Activated T-helper 9 cell treated with anti-CD3 and anti-CD28 coated beads, Interleukin-2, amount 50 U/mL, for 16 hours (primary cell): ENCODE data around the gene INO80E.

Experiments used
- DNase-seq: peaks from one replicate; pipeline ENCODE4 v3.0.0-alpha.2; 2020; ENCODE audit warnings: low read depth

Gene INO80E

DNA sequence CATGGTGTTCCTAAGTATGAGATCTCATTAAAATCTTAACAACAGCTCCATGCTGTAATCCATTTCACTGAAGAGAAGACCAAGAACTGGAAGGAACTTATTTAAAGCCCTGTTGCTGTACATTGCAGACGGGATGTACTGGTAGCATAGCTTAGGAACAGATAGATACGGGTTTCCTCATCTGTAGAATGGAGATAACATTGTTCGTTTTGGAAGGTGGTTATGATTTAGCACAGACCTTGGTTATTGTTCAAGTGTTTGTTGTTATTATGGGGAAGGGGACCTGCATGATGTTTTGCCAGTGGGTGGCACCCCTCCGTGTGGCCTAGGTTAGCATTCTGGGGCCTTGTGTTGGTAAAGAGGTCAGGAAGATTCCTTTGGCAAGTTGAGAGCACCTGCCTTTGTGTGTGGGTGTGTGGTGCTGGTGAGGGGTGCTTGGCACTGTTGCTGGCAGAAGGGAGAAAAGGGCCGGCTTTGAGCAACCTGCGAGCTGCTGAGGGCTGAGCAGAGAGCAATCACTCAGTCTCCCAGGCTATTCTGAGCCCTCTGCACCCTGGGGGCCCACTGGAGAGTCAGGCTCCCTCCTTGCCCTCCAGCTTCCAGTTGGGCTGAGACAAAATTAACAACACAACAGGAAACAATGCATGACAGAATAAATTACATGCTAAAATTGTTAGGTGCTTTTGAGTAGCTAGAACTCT, 20.1 kb upstream of the INO80E start:
- DNase-seq, result no peak

DNA sequence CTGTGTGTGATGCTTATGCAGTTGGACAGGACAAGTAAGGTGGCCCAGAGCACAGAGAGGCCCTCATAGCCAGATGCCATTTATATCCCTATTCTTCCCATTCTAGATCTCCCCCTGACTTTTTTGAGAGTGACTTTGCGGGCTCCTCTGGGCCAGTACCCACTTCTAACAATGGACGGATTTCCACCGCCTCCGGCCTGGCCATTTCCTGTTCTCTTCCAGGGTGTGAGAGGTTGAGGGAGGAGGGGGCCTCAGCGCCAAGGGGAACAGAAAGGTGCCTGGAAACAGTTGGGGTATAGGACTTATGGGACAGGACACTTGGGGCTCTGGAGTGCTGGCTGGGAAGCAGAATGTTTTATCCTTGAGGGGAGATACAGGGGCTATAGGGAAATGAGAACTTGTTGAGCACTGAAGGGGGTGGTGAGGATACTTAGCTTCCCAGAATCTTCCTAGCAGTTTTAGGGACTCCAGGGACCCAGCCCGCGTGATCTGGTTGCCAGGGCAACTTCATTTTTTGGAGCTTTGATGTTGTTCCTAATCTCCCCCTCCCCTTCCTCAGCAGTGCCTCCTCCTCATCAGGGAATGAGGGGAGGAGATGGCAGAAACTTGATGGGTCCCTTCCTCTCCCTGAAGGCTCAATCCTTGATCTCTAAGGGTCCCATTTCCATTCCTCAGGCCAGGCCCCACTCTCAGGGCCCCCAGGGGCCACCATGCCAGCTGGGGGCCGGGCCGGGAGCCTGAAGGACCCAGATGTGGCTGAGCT, 18.8 kb upstream of the INO80E start:
- DNase-seq, result no peak

DNA sequence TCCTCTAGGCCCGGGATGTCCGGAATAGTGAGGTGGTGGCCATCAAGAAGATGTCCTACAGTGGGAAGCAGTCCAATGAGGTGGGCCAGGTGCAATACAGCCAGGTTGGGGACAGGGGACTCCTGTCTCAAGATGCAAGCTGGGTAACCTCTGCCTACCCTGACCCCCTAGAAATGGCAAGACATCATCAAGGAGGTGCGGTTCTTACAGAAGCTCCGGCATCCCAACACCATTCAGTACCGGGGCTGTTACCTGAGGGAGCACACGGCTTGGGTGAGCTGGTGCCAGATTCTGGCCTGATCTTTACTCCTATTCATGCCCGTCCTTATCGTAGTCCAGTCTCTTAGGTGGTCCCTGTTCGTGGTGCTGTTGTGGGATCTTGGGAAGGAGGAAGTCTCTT, 18.0 kb upstream of the INO80E start:
- DNase-seq, result no peak

- DNase-seq, result no peak
Observed at GRCh38 chr16:29978564-29979270, 17.3 kb upstream of the INO80E start.

DNA sequence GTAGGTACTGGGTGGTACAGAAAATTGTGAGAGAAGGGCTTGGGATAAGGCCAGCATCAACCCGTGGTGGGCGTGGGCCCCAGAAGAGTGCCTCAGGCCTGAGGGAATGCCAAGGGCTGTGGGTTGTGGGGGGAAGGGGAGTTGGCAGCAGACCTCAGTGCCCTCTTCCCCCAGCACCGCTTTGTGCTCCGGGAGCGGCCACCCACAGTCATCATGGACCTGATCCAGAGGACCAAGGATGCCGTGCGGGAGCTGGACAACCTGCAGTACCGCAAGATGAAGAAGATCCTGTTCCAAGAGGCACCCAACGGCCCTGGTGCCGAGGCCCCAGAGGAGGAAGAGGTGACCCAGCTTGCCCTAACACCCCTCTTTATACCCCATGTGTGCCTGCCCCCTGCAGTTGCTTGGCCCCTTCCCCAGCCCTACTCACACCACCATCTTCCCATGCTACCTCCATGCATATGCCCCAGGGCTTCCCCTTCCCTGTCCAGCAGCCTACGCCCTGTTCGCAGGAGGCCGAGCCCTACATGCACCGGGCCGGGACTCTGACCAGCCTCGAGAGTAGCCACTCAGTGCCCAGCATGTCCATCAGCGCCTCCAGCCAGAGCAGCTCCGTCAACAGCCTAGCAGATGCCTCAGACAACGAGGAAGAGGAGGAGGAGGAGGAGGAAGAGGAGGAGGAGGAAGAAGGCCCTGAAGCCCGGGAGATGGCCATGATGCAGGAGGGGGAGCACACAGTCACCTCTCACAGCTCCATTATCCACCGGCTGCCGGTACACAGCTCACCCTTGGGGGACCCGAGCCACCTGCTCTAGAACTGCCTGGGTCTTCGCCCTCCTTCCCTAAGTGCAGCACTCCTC, 13.3 kb upstream of the INO80E start:
- DNase-seq, result no peak

DNA sequence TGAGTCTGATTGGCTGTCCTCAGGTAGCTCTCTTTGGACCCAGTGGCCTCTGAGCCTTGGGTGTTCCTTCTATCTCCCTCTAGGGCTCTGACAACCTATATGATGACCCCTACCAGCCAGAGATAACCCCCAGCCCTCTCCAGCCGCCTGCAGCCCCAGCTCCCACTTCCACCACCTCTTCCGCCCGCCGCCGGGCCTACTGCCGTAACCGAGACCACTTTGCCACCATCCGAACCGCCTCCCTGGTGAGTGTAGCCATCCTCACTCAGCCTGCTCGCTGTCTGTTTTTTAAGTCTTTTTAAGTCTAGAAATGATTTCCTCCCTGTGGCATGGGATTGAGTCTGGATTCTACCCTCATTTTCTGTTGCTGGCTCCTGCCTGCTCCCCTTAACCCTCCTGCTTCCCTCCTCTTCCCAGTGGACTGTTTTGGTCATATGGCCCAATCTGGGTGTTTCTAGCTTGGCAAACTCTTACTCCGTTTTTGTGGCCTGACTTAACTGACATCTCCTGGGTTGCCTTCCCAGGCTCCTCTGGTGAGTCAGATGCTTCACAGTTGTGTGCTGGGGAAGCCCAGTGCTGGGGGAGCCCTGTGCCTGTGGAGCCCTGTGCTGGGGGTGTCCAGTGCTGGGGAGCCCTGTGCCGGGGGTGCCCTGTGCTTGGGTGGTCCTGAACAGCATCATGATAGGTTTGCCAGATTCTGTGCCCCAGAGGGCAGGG, 12.5 kb upstream of the INO80E start:
- DNase-seq, result no peak

GRCh38 chr16:29984137-29984763, 11.8 kb upstream of the INO80E start:
- DNase-seq, result no peak

DNA sequence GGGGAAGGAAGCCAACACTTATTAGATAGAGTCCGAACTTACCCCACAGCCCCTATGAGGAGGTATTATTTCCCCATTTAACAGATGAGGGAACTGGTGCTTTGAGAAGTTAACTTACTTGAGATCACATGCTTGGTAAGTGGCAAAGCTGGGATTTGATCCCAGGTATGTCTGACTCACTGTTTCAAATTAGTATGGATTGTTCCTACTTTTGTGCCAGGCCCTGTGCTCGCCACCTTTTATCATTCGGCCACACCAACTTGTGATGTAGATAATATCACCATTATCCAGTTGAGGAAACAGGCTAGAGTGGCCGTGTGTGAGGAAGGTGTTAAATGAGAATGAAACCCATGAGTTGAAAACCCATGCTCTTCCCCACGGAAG, 11.3 kb upstream of the INO80E start:
- no peak for DNase-seq

GRCh38 chr16:29985271-29985811, 10.7 kb upstream of the INO80E start:
- DNase-seq, result no peak

- DNase-seq, result no peak
Observed at GRCh38 chr16:29986231-29986630, 9.8 kb upstream of the INO80E start.

DNA sequence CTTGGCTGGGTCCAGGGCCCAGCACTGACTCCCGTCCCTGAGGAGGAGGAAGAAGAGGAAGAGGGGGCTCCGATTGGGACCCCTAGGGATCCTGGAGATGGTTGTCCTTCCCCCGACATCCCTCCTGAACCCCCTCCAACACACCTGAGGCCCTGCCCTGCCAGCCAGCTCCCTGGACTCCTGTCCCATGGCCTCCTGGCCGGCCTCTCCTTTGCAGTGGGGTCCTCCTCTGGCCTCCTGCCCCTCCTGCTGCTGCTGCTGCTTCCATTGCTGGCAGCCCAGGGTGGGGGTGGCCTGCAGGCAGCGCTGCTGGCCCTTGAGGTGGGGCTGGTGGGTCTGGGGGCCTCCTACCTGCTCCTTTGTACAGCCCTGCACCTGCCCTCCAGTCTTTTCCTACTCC, 9.1 kb upstream of the INO80E start:
- DNase-seq, result no peak

- DNase-seq, result no peak
Observed at GRCh38 chr16:29987371-29988085, 8.5 kb upstream of the INO80E start.

DNA sequence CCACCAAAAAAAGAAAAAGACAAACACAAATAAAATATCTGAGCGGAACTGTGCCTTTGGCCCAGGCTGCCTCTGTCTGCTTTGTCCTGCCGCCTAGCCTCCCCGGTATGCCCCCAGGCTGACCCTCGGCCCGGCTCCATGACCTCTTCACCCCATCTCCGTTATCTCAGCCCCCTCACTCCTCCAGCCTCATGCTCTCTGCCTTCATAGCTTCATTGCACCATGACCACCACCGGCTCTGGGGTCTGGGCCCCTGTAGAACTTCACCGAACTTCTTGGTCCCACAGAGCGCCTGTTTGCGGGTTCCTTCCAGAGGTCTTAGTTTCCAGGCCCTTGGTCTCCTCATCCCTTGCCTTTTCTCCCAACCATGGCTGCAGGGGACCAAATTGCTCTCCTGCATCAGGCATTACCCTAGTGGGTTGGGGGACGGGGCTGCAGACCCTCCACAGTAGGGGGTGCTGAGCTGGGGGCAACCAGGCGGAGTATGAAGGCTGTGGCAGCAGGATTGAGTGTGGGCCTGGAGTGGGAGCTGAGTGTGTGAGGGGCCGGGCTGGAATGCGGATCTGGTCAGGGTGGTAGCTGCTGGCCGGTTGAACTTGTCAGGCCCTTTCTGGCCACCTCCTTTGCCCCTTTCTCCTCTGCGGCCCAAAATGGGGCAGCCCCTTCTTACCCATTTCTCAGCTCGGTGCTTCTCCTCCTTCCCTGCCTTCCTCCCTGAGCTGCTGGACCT, 7.5 kb upstream of the INO80E start:
- no peak for DNase-seq

DNA sequence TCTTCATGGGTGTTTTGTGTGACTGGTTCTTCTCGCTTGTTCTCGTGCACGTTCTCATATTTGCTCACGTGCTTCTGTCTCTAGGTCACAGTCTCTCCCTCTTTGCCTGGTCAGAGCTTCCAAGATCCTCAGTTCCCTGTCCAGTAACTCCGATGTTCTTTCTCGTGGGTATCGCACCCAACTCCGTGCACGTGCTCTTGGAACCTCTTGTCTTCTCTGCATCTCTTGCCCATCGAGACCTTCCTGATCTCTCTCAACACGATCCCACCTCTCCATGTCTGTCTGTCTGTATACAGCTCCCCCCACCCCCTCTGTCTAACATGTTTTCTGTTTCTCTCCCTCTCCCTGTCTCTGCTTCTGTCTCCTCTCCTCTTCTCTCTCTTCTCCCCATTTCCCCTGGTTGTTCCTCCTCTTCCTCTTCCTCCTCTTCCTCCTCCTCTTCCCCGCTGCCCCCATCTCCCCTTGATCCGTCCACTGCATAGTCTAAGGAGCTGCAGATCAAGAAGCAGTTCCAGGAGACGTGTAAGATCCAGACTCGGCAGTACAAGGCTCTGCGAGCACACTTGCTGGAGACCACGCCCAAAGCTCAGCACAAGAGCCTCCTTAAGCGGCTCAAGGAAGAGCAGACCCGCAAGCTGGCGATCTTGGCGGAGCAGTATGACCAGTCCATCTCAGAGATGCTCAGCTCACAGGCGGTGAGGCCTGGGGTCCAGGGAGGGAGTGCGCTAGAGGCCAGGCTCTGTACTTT, 6.8 kb upstream of the INO80E start:
- DNase-seq, result no peak

DNA sequence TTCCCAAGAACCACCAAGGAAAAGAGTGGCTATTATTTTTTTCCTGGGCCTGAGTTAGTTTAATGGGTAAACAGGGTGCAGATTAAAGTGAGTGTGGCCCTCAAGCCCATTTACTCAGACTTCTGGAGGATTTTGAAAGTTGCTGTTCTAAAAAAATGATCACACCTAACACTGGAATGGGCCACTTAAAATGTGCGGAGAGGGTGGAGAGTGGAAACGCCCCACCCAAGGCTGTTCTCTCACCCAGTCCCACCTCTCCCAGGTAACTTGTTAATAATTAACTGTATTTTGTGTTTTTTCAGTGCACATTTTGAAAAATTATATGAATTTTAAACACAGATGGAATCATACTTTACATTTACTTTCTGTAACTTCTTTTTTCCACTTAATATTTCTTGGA, 6.0 kb upstream of the INO80E start:
- DNase-seq, result no peak

GRCh38 chr16:29990883-29991570, 5.0 kb upstream of the INO80E start:
- no peak for DNase-seq

DNA sequence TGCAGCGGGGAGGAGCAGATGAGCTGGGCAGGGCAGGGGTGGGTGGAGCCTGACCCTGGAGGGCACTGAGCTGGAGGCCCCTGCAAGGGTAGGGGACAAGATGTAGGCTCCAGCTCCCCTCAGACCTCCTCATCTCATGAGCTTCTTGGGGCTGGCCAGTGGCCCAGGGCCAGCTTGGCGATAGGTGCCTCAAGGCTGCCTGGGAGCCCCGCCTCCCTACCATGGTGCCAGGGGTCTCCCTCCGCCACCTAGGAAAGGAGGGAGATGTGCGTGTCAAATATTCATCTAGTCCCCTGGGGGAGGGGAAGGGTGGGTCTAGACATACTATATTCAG, 4.5 kb upstream of the INO80E start:
- no peak for DNase-seq

DNA sequence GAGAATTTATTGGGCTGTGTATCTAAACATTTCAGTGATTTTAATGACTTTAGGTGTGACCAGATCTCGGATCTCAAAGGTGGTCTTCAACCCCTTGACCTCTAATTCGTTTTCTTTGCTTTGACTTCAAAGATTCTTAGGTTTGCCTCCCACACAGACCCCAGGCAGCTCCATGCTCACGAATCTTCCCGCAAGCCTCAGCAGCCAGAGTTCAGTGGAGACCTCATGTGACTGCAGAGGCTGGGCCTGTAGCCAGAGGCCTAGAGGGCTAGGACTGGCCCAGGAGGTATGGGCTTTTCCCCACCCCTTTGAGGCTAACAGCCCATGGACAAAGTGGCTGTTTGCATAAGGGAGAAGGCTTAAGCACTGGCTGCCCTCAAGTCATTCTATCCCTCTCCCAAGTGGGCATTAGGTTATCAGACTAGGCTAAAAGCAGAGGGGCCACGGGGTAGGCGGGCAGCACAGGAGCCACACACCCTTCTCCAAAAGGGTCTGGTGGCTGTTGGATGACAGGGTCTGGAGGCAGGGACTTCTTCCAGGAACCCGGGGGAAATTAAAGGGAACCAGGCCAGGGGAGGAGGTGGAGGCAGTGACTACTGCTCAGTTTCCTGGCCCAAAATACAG, 3.6 kb upstream of the INO80E start:
- DNase-seq, result no peak
